NK-92 (cell line): ENCODE data around the gene TECPR2.
"Not testable (repeated sequence)": the region's sequence is repeated elsewhere in the genome, so short reads cannot be mapped to it uniquely, and the experiment has no call there.

Experiments used
- DNase-seq: peaks from one replicate; lab custom pipeline; 2025; ENCODE audit not compliant: unreplicated experiment; lab: John Stamatoyannopoulos, UW

Gene TECPR2

GRCh38 chr14:102508410-102508773, 145.7 kb downstream of the TECPR2 start:
- no peak for DNase-seq

GRCh38 chr14:102508774-102509745, 146.3 kb downstream of the TECPR2 start:
- no peak for DNase-seq

- DNase-seq, result no peak
These were observed 147.2 kb downstream of the TECPR2 start, which contains the start of gene ANKRD9 for GRCh38 chr14:102509746-102510615. TSS of gene ANKRD9 (minus strand) at chr14:102509776. CDS start at chr14:102507889, 1,887 bp downstream.

- DNase-seq, result no peak
These were observed 148.1 kb downstream of the TECPR2 start for GRCh38 chr14:102510616-102511520.

- DNase-seq, result no peak
These were observed 148.8 kb downstream of the TECPR2 start for GRCh38 chr14:102511538-102511937.

- no peak for DNase-seq
These were observed 150.1 kb downstream of the TECPR2 start for GRCh38 chr14:102512793-102513300.

GRCh38 chr14:102513899-102514772, 151.4 kb downstream of the TECPR2 start:
- no peak for DNase-seq

GRCh38 chr14:102514987-102515733, 152.4 kb downstream of the TECPR2 start:
- DNase-seq, result no peak

GRCh38 chr14:102516531-102517391, 154.0 kb downstream of the TECPR2 start:
- DNase-seq, result no peak

- DNase-seq, result no peak
These were observed 154.8 kb downstream of the TECPR2 start for GRCh38 chr14:102517392-102518062.

GRCh38 chr14:102518063-102518648, 155.4 kb downstream of the TECPR2 start:
- no peak for DNase-seq

- not testable (repeated sequence) for DNase-seq
These were observed 157.0 kb downstream of the TECPR2 start for GRCh38 chr14:102519709-102520108.

GRCh38 chr14:102523200-102523568, 160.4 kb downstream of the TECPR2 start:
- no peak for DNase-seq

GRCh38 chr14:102523569-102524450, 161.1 kb downstream of the TECPR2 start:
- DNase-seq, result no peak

GRCh38 chr14:102524451-102525218, 161.9 kb downstream of the TECPR2 start:
- peak; percentile 21 for DNase-seq
